ENCODE data around the gene CDC45. TPM values are rescaled to one million over a fixed set of nuclear protein-coding genes. Genes with fewer than 3 reads are reported as not detected.

CDC45 gene
- total and polyA plus RNA-seq, 2 of the 13 experiments (the other 11 are each of a cell fraction or from before 2014, with no cell fraction given) = 14.4 to 36.3 TPM

DNA sequence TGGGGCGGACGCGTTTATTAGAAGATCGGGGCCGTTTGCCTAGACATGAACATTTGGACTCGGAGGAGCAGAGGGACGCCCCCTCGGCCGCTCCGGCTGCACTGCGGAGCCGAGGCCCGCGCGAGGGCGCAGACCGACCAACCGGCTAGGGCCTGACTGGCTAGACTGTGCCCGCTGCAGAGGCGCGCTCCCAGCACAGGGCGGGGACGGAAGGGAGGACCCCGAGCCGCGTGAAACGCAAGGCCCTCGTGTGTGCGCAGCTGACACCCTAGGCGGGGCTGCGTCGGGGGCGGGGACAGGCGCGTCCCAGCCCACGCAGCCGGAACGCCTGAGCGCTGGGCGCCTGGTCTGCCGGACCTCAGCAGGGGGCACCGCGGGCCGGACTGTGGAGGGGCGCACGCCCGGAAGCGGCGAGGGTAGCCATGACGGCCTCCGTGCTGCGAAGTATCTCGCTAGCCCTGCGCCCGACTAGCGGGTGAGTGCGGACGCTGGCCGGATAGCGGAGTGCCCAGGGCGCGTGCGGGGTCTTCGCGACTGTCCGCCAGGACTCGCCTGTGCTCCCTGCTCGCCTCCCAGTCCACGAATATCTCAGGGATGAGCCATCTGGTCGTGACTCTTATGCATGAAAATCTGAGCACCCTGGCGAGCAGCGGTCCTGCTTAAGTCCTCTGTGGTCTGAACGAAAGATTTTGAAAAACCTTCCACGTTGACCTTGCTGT, 47.4 kb upstream of the CDC45 start, which contains the start of gene MRPL40 (continued):
- TF ChIP-seq, protein P1, sequence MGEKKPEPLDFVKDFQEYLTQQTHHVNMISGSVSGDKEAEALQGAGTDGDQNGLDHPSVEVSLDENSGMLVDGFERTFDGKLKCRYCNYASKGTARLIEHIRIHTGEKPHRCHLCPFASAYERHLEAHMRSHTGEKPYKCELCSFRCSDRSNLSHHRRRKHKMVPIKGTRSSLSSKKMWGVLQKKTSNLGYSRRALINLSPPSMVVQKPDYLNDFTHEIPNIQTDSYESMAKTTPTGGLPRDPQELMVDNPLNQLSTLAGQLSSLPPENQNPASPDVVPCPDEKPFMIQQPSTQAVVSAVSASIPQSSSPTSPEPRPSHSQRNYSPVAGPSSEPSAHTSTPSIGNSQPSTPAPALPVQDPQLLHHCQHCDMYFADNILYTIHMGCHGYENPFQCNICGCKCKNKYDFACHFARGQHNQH (CRISPR knock-in tag; IDR thresholded peaks at IDR 0.05) = peak; percentile 98
- TF ChIP-seq KMT2B (CRISPR knock-in tag; IDR thresholded peaks at IDR 0.05) = peak; percentile 97
- peak; percentile 91; the same call in 1 of the 2 replicates for TF ChIP-seq KLF12 (CRISPR knock-in tag; IDR thresholded peaks at IDR 0.05; ENCODE audit: borderline replicate concordance)
- TF ChIP-seq, protein P2, sequence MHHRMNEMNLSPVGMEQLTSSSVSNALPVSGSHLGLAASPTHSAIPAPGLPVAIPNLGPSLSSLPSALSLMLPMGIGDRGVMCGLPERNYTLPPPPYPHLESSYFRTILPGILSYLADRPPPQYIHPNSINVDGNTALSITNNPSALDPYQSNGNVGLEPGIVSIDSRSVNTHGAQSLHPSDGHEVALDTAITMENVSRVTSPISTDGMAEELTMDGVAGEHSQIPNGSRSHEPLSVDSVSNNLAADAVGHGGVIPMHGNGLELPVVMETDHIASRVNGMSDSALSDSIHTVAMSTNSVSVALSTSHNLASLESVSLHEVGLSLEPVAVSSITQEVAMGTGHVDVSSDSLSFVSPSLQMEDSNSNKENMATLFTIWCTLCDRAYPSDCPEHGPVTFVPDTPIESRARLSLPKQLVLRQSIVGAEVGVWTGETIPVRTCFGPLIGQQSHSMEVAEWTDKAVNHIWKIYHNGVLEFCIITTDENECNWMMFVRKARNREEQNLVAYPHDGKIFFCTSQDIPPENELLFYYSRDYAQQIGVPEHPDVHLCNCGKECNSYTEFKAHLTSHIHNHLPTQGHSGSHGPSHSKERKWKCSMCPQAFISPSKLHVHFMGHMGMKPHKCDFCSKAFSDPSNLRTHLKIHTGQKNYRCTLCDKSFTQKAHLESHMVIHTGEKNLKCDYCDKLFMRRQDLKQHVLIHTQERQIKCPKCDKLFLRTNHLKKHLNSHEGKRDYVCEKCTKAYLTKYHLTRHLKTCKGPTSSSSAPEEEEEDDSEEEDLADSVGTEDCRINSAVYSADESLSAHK (CRISPR knock-in tag; IDR thresholded peaks at IDR 0.05; ENCODE audit: borderline replicate concordance) = 0 out of 2 replicates have a peak, but pooled peaks have one; percentile 61
- TF ChIP-seq, protein P3, sequence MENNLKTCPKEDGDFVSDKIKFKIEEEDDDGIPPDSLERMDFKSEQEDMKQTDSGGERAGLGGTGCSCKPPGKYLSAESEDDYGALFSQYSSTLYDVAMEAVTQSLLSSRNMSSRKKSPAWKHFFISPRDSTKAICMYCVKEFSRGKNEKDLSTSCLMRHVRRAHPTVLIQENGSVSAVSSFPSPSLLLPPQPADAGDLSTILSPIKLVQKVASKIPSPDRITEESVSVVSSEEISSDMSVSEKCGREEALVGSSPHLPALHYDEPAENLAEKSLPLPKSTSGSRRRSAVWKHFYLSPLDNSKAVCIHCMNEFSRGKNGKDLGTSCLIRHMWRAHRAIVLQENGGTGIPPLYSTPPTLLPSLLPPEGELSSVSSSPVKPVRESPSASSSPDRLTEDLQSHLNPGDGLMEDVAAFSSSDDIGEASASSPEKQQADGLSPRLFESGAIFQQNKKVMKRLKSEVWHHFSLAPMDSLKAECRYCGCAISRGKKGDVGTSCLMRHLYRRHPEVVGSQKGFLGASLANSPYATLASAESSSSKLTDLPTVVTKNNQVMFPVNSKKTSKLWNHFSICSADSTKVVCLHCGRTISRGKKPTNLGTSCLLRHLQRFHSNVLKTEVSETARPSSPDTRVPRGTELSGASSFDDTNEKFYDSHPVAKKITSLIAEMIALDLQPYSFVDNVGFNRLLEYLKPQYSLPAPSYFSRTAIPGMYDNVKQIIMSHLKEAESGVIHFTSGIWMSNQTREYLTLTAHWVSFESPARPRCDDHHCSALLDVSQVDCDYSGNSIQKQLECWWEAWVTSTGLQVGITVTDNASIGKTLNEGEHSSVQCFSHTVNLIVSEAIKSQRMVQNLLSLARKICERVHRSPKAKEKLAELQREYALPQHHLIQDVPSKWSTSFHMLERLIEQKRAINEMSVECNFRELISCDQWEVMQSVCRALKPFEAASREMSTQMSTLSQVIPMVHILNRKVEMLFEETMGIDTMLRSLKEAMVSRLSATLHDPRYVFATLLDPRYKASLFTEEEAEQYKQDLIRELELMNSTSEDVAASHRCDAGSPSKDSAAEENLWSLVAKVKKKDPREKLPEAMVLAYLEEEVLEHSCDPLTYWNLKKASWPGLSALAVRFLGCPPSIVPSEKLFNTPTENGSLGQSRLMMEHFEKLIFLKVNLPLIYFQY (CRISPR knock-in tag; IDR thresholded peaks at IDR 0.05; ENCODE audit: borderline replicate concordance) = peak; percentile 86
- TF ChIP-seq SMARCE1 (IDR thresholded peaks at IDR 0.05; ENCODE audit: borderline replicate concordance) = no peak
- TF ChIP-seq KLF11 (CRISPR knock-in tag; IDR thresholded peaks at IDR 0.05) = no peak
- TF ChIP-seq TCF7 (IDR thresholded peaks at IDR 0.05; ENCODE audit: low read depth) = no peak
- TF ChIP-seq, protein P4, sequence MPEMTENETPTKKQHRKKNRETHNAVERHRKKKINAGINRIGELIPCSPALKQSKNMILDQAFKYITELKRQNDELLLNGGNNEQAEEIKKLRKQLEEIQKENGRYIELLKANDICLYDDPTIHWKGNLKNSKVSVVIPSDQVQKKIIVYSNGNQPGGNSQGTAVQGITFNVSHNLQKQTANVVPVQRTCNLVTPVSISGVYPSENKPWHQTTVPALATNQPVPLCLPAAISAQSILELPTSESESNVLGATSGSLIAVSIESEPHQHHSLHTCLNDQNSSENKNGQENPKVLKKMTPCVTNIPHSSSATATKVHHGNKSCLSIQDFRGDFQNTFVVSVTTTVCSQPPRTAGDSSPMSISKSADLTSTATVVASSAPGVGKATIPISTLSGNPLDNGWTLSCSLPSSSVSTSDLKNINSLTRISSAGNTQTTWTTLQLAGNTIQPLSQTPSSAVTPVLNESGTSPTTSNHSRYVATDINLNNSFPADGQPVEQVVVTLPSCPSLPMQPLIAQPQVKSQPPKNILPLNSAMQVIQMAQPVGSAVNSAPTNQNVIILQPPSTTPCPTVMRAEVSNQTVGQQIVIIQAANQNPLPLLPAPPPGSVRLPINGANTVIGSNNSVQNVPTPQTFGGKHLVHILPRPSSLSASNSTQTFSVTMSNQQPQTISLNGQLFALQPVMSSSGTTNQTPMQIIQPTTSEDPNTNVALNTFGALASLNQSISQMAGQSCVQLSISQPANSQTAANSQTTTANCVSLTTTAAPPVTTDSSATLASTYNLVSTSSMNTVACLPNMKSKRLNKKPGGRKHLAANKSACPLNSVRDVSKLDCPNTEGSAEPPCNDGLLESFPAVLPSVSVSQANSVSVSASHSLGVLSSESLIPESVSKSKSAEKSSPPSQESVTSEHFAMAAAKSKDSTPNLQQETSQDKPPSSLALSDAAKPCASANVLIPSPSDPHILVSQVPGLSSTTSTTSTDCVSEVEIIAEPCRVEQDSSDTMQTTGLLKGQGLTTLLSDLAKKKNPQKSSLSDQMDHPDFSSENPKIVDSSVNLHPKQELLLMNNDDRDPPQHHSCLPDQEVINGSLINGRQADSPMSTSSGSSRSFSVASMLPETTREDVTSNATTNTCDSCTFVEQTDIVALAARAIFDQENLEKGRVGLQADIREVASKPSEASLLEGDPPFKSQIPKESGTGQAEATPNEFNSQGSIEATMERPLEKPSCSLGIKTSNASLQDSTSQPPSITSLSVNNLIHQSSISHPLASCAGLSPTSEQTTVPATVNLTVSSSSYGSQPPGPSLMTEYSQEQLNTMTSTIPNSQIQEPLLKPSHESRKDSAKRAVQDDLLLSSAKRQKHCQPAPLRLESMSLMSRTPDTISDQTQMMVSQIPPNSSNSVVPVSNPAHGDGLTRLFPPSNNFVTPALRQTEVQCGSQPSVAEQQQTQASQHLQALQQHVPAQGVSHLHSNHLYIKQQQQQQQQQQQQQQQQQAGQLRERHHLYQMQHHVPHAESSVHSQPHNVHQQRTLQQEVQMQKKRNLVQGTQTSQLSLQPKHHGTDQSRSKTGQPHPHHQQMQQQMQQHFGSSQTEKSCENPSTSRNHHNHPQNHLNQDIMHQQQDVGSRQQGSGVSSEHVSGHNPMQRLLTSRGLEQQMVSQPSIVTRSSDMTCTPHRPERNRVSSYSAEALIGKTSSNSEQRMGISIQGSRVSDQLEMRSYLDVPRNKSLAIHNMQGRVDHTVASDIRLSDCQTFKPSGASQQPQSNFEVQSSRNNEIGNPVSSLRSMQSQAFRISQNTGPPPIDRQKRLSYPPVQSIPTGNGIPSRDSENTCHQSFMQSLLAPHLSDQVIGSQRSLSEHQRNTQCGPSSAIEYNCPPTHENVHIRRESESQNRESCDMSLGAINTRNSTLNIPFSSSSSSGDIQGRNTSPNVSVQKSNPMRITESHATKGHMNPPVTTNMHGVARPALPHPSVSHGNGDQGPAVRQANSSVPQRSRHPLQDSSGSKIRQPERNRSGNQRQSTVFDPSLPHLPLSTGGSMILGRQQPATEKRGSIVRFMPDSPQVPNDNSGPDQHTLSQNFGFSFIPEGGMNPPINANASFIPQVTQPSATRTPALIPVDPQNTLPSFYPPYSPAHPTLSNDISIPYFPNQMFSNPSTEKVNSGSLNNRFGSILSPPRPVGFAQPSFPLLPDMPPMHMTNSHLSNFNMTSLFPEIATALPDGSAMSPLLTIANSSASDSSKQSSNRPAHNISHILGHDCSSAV (CRISPR knock-in tag; IDR thresholded peaks at IDR 0.05; ENCODE audit: borderline replicate concordance) = 0 out of 2 replicates have a peak, but pooled peaks have one; percentile 39
- no peak for TF ChIP-seq TRIM24 (CRISPR knock-in tag; IDR thresholded peaks at IDR 0.05)
- 0 out of 2 replicates have a peak, but pooled peaks have one; percentile 7 for TF ChIP-seq ZNF644 (CRISPR knock-in tag; IDR thresholded peaks at IDR 0.05; ENCODE audit: low read depth)
- TF ChIP-seq ZNF652 (CRISPR knock-in tag; IDR thresholded peaks at IDR 0.05; ENCODE audit: borderline replicate concordance, low read depth) = no peak
- TF ChIP-seq HOXA5 (CRISPR knock-in tag; IDR thresholded peaks at IDR 0.05) = peak; percentile 94

All from HepG2 (cell line).